Muscle of back (tissue), 13 donors: ENCODE results near the gene PCDHGB1. TPM values are rescaled to one million over a fixed set of nuclear protein-coding genes. Genes with fewer than 3 reads are reported as not detected.
"Not testable (repeated sequence)": the region's sequence is repeated elsewhere in the genome, so short reads cannot be mapped to it uniquely, and the experiment has no call there.

Experiments
- DNase-seq, 3 donors: peaks; one replicate each; pipeline versions ENCODE4 v3.0.0 to v3.0.0-alpha.2; 2013
- long read RNA-seq, 9 donors: transcript quantifications; one replicate each; lab custom pipeline, GENCODE V29; 2026
- polyA plus RNA-seq, 10 donors: library from polyadenylated mRNA; unstranded; fragments of 120-200 nt; gene quantifications; one replicate each; pipeline ENCODE4 v1.2.1, GENCODE V29; 2013; ENCODE audit not compliant: insufficient read length in 10 of 10

Gene PCDHGB1
- polyA plus RNA-seq, result under 1 TPM; 0.36 to 0.88 (median 0.60) TPM
- long read RNA-seq, donor 1, result 0 reads
- long read RNA-seq, donor 2, result 0 reads
- long read RNA-seq, donor 3, result 0 reads
- long read RNA-seq, donor 4, result 0 reads
- long read RNA-seq, donor 5, result 0 reads
- long read RNA-seq, donor 6, result 0 reads
- long read RNA-seq, donor 7, result 0 reads
- long read RNA-seq, donor 8, result 0 reads
- long read RNA-seq, donor 9, result 0 reads

DNA sequence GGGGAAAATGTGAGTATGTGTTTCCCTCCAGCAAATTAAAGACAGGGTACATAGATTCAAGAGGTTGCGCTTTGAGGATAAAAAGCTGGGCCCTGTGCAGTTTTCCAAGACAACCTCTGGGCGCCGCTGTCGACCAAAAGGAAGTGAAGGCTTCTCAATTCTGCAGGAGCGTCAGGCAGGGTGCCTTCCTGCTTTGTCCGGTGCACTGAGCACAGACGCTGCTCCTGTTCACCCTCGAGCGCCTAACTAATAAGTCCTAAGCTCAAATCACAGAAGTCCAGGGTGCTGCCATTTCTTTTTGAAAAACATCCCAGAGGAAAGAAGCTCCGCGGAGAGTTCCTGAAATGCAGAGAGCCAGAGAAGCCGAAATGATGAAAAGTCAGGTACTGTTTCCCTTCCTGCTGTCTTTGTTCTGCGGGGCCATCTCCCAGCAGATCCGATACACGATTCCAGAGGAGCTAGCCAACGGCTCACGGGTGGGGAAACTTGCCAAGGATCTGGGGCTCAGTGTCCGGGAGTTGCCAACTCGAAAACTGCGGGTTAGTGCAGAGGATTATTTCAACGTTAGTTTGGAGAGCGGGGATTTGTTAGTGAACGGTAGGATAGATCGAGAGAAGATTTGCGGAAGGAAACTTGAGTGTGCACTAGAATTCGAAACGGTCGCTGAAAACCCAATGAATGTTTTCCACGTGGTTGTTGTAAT is at the start of gene PCDHGB1:
Gene PCDHGB1, plus strand, starts transcription at position 183 of the 703 bp plus-strand sequence. Its CDS starts 162 bp downstream, at position 345.
- no peak for DNase-seq

DNA sequence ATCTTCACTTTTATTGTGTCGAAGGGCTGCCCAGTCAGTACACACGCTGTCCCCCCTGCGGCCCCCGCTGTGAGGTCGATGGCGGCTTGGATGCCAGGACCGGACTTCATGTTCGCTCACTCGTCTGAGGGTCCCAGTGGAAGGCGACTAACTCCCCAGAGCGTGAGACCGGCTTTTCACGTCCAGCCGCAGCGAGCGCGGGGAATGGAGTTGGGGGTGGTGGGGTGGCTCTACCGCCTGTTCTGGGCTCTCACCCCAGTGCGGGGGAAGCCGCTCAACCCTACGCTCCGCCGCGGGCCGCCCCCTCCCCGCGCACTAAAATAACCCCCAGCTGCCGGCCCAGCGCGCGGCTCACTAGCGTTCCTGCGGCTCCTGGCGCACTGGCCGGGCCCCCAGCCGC is 46.1 kb upstream of the PCDHGB1 start, which contains the start of gene SLC25A2:
Gene SLC25A2, minus strand, starts transcription at position 294 of the 400 bp plus-strand sequence. Its CDS starts 184 bp downstream, at position 110.
- no peak for DNase-seq

DNA sequence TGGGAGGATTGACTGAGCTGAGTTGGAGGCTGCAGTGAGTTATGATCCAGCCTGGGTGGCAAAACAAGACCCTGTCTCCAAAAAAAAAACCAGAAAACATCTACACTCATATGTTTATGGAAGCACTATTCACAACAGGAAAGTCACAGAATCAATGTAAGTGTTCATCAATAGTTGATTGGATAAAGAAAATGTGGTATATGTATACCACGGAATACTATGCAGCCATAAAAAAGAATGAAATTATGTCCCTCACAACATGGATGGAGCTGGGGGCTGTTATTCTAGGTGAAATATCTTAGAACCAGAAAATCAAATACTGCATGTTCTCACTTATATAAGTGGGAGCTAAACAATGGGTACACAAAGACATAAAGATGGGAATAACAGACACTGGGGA is 43.3 kb upstream of the PCDHGB1 start:
- no peak for DNase-seq

DNA sequence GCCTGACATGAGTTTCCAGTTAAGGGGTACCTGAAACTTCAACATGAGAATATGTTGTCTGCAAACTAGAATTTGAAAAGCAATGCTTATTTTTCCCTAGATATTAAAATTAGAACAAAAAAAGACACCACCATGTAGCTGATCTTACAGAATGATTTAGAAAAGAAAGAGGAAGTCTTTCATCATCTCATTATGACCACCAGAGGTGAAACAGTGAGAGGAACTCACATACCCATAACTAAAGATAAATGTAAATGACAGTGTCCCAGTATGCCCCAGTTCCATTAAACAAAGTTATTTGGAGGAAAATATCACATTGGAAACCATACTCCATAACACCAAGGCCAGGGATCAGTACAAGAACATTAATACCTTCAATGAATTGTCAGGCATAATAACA is 36.2 kb upstream of the PCDHGB1 start:
- no peak for DNase-seq

DNA sequence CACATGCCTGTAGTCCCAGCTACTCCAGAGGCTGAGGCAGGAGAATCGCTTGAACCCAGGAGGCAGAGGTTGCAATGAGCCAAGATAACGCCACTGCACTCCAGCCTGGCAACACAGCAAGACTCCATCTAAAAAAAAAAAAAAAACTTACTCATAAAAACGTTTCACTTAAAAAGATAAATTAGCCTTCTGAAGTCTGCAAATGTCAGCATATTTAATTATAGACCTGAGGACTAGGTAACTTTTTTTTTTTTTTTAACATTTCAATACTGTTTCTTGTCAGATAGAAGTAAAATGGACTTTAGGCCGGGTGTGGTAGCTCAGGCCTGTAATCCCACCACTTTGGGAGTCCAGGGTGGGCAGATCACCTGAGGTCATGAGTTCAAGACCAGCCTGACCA is 32.9 kb upstream of the PCDHGB1 start:
- DNase-seq, result not testable (repeated sequence)

DNA sequence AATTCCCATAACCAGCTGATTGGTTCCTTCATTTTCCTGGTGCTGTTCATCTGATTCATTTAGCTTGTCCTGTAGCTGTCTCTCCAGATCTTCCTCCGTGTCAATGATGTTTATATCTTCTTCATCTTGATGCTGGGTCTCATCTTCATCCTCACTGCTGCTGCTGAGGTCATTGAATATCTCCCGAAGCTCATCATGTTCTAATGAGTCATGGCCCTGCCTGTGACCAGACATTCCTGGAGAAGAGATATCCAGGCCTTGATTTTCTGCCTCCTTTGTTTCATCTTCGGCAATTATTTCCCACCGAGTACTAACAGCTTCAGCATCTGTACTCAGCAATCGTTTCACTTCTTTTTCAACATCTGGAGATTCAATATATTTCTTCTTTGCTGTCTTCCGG is 30.7 kb upstream of the PCDHGB1 start:
- no peak for DNase-seq

DNA sequence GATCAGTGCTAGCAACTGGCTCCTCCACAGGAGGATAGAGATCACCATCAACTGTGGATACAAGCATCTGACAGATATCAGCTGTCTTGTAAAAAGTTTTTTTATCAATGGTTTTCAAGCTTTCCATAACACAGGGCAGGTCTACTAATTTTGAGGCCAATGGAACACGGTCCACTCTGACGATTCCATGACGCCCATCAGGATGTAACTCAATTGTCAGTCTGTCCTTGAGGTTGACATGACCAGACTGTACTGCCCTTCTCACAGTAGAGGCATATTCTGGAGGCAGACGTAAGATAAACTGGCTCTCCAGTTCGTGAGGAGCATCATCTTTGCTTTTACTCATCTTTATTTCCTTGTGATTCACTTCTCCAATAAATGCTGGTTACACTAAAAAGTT is 30.2 kb upstream of the PCDHGB1 start:
- no peak for DNase-seq

DNA sequence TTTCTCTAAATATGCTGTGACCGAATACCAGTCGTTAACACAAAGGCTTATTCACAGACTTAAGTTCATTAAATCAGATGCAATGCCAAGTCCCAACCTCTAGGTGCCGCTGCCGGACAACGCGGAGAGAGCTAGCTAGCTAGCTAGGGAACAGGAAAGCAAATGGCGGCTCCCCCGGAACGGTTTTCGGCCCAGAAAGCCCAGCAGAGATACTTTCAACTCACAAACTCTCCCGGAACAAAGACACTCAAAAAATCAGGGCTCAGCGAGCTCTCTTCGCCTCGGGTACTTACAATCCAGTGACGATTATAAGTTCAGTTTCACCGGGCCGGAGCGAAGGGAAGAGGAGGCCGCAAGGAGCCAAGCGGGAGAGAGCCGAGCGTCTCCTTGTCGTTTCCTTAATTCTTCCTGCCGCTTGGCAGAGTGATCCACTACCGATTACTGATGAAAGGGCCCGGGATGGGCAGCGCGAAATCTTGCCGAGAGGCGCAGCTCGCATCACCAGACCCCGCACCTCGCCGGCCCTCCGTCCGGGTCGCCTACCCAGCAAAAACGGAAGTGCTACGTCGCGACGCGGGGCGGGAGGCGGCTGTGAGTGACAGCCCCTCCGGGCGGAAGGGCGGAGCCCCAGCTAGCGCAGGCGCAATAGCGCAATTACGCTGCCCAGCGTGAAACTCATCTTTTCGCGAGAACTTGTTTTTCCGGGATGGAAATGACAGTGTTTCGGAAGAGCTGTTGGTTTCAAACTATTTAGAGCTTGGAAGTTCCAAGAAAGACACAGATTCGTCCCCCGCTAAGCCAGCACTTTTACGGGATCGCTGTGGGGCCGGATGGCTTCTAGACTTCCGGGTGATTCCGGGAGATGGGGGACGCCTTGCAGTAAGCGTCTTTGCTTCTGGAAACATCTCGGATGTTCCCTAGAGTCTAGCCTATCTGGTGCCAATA is 29.4 kb upstream of the PCDHGB1 start, which contains the start of gene TAF7:
Gene TAF7, minus strand, starts transcription at position 560 of the 945 bp plus-strand sequence. CDS start 740 bp downstream, outside the sequence.
- DNase-seq, result peak; percentile 91 to 97 (median 96)

DNA sequence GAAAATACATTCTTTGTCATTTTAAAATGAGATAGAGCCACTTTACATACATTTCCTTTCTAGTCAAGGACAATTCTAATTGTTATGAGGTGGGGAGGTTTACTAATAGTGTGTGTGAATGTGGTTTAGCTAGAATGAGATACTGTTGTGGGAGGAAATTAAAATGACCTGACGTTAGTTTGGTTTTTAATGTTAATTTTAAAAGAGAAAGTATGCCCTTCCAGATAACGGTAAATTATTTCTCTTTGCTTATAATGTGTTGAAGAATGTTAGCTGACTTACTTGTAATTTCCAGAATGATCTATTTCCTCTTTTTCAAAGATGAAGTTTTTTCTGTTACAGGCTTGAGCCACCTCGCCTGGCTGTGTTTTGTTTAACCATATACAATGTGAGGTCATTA is 27.6 kb upstream of the PCDHGB1 start:
- DNase-seq, result no peak

DNA sequence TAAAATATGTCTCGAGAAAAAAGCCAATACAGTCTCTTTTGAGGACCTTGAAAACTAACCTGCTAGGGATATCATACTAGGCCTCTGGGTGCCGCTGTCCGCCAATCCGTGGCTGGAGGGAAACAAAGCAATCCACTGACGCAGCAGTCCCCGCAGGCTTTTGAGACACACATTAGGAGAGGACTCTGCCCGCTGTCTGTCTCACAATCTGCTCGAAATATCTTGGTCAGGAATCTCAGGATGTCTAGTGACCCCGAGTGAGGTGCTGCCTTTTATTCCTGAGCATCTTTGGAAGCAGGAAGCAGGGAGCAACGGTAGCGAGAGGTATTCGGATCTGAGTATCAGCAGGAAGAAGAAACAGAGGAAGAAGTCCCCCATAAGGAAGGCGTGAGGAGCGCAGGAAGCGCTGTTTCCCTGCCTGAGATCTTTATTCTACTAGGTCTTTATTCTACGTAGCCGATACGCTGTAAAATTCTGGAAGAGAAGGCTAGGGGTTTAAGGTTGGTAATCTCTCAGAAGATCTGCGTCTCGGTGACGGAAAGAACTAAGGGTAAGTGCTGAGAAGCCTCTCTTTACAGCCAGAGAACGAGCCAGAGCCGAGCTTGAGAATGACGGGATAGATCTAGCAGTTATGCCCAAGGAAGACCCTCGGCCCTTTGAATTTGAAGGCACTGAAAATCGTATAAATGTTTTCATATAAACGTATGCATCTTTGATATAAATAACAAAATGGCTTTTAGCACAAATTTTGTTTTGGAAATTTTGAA is 23.6 kb upstream of the PCDHGB1 start:
- peak; percentile 37 to 53 (median 45) for DNase-seq

DNA sequence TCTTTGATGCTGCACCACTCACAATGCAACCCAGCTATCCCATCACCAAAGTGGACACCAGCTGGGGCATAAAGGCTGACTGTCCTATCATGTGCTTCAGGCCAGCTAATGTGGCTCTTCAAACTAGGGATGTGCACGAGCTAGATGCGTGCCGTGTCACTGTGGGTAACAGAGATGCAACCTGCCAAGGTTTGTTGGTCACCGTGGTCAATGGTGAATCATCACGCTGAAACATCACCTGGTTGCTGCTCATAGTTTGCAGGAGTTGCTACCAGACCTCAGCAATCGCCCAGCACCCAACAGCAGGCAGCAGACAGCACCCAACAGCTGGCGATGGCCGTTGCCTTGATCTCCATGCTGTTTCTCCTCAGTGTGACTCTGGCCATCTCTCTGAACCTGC is 21.7 kb upstream of the PCDHGB1 start:
- DNase-seq, result no peak

DNA sequence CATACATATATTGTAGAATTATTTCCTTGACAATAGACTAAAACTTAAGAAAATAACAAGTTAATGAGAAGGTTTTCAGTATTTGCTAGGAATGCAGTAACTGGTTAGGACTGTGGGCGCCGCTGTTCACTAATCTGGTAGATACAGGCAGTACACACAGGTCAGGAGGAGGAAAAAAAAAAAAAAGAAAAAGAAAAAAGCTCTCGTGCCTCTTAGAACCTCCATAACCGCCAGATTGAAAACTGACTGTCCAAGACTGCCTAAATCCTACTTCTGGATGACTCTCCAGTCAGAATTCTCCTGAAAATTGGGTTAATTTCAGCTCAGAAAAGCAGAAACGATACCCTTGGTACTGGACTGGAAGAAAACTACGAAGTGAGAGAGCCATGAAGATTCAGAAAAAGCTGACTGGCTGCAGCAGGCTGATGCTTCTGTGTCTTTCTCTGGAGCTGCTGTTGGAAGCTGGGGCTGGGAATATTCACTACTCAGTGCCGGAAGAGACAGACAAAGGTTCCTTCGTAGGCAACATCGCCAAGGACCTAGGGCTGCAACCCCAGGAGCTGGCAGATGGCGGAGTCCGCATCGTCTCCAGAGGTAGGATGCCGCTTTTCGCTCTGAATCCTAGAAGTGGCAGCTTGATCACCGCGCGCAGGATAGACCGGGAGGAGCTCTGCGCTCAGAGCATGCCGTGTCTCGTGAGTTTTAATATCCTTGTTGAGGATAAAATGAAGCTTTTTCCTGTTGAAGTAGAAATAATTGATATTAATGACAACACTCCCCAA is 19.4 kb upstream of the PCDHGB1 start, which contains the start of gene PCDHGA1:
Gene PCDHGA1, plus strand, starts transcription at position 216 of the 782 bp plus-strand sequence.
- DNase-seq, result no peak

DNA sequence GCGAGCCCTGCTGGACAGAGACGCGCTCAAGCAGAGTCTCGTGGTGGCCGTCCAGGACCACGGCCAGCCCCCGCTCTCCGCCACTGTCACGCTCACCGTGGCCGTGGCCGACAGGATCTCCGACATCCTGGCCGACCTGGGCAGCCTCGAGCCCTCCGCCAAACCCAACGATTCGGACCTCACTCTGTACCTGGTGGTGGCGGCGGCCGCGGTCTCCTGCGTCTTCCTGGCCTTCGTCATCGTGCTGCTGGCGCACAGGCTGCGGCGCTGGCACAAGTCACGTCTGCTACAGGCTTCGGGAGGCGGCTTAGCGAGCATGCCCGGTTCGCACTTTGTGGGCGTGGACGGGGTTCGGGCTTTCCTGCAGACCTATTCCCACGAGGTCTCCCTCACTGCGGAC is 17.3 kb upstream of the PCDHGB1 start:
- DNase-seq, result not testable (repeated sequence)

DNA sequence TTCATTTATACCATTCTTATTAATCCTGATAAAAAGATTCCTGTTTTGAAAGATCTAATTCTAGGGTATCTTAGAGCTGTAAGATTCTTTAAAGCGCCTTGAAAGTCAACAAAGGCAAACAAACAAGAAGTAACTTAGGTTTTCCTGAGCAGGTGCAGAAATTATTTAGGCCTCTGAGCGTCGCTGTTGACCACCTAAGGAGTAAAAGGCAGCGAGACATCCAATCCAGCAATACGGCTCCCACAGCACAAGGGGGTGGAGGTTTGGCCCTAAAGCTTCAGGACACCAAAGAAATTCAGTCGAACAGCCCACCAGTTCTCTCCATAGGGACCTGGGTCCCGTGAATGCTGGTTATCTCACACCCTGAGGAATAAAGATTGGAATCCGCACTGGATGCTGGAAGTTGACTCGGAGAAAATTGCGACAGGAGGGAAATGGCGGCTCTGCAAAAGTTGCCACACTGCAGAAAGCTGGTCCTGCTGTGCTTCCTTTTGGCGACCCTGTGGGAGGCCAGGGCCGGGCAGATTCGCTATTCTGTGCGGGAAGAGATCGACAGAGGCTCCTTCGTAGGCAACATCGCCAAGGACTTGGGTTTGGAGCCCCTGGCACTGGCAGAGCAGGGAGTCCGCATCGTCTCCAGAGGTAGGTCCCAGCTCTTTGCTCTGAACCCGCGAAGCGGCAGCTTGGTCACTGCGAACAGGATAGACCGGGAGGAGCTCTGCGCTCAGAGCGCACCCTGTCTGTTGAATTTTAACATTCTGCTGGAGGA is 11.2 kb upstream of the PCDHGB1 start, which contains the start of gene PCDHGA2:
Gene PCDHGA2, plus strand, starts transcription at position 223 of the 769 bp plus-strand sequence.
- DNase-seq, result peak; percentile 19 to 53 (median 34)

DNA sequence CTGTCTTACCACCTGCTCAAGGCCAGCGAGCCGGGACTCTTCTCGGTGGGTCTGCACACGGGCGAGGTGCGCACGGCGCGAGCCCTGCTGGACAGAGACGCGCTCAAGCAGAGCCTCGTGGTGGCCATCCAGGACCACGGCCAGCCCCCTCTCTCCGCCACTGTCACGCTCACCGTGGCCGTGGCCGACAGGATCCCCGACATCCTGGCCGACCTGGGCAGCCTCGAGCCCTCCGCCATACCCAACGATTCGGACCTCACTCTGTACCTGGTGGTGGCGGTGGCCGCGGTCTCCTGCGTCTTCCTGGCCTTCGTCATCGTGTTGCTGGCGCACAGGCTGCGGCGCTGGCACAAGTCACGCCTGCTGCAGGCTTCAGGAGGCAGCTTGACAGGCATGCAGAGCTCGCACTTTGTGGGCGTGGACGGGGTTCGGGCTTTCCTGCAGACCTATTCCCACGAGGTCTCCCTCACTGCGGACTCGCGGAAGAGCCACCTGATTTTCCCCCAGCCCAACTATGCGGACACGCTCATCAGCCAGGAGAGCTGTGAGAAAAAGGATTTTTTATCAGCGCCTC is 9.0 kb upstream of the PCDHGB1 start:
- not testable (repeated sequence) for DNase-seq

DNA sequence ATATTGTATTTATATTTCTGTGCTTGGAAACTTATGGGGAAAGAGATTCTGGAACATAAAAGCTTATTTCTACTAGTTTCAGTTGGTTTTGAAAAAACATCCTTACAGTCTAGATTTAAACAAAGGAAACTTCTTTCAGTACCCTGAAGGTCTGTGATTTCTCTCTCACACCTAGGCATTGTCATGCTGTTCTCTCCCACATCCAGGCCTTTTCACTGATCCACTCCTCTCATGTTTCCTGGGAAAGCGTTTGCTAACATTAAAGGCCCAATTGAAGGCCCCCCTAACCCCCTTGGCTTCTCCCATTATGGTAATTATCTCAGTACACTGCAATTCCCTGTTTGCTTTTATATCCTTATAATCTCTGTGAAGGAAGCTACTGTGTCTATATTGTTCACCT is 7.1 kb upstream of the PCDHGB1 start:
- DNase-seq, result no peak

DNA sequence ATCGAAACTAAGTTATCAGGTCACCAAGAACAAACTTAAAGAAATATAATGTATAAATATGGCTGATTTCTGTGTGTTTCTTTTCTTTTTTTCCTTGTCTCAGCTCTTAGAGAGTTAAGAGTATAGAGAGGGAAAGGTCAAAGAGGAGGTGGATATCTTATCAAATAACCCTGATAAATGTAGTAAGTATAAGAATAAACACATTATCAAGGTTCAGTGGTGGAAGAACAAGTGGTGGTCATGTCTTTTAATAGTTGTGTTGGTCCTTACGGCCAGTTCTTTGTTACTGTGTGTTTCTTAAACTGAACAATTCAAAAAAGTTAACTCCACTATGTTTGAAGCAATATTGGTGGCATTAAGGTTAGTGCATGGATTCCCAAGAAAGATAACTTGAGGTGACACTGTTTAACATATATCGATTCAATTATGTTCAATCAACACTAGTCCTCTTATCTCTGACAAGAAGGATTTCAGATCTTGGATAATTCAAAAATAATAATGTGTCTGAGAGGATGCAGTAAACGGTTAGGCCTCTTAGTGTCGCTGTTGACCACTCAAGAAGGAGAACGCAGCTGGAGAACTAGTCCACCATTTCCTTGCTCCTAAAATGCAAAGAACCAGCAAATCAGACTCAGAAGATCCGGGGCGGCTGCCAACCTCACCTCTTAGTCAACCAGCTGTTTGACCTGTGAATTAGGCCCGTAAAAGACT is 6.5 kb upstream of the PCDHGB1 start, which contains the start of gene PCDHGA3:
Gene PCDHGA3, plus strand, starts transcription at position 588 of the 711 bp plus-strand sequence. CDS start 205 bp downstream, outside the sequence.
- DNase-seq, result peak in 1 of 3 donors; percentile 14

DNA sequence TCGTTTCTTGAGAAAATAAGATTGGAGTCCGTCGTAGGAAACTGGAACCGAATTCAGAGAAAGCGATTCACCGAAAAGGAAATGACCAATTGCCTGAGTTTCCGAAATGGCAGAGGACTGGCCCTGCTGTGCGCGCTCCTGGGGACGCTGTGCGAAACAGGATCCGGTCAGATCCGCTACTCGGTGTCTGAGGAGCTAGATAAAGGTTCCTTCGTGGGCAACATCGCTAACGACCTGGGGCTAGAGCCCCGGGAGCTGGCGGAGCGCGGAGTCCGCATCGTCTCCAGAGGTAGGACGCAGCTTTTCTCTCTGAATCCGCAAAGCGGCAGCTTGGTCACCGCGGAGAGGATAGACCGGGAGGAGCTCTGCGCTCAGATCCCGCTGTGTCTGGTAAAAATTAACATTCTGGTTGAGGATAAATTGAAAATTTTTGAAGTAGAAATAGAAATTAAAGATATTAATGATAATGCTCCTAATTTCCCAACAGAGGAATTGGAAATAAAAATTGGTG is 5.9 kb upstream of the PCDHGB1 start:
- peak in 1 of 3 donors; percentile 17 for DNase-seq
